ENCODE measurements around the gene SLC52A3. TPM values are rescaled to one million over a fixed set of nuclear protein-coding genes. Genes with fewer than 3 reads are reported as not detected.

Gene SLC52A3
- polyA plus RNA-seq, 1 donor from 2014 or later, result not detected

GRCh38 chr20:717832-718231 lies 50.5 kb downstream of the SLC52A3 start:
- Histone ChIP-seq H3K36me3 (ENCODE audit: insufficient read depth, low read length) (no peaks in the 10 kb centered on the region), H3K27me3 (ENCODE audit: insufficient read depth, low read depth, low read length) (no peaks in the 10 kb centered on the region), H2AFZ (ENCODE audit: low read depth, low read length) (no peak overlapping the region), H3K9ac (ENCODE audit: low read length) (no peak overlapping the region), H3K9me3 (ENCODE audit: low read length) (no peaks in the 10 kb centered on the region), H3K27ac (ENCODE audit: low read length) (no peak overlapping the region), H3F3A (ENCODE audit: insufficient read depth, low read length, poor library complexity, severe bottlenecking) (no peaks in the 10 kb centered on the region), H3K4me3 (ENCODE audit: low read length) (no peak overlapping the region), H3K9me2 (ENCODE audit: insufficient read depth, low read length) (no peaks in the 10 kb centered on the region), H3K4me2 (ENCODE audit: low read length) (no peak overlapping the region), H3K79me2 (replicated peaks; ENCODE audit: insufficient read depth, low read length) (no peaks in the 10 kb centered on the region), H4K20me1 (ENCODE audit: insufficient read depth) (no peaks in the 10 kb centered on the region)
- TF ChIP-seq MXI1 (conservative IDR thresholded peaks at IDR 0.05; ENCODE audit: poor library complexity, severe bottlenecking) (no peak), EZH2 (IDR thresholded peaks at IDR 0.05; ENCODE audit: borderline replicate concordance, insufficient read depth, low read length, poor library complexity, severe bottlenecking) (no peak), TAF1 (IDR thresholded peaks at IDR 0.05; ENCODE audit: low read depth) (no peak), CTCF (IDR thresholded peaks at IDR 0.05; ENCODE audit: poor library complexity, severe bottlenecking) (no peak), RAD21 (conservative IDR thresholded peaks at IDR 0.05) (no peak)

GRCh38 chr20:717271-717670 lies 51.0 kb downstream of the SLC52A3 start:
- Histone ChIP-seq H3K79me2 (replicated peaks; ENCODE audit: insufficient read depth, low read length) (no peaks in the 10 kb centered on the region), H3F3A (ENCODE audit: insufficient read depth, low read length, poor library complexity, severe bottlenecking) (no peaks in the 10 kb centered on the region), H3K36me3 (ENCODE audit: insufficient read depth, low read length) (no peaks in the 10 kb centered on the region), H3K27ac (ENCODE audit: low read length) (no peak overlapping the region), H3K27me3 (ENCODE audit: insufficient read depth, low read depth, low read length) (no peaks in the 10 kb centered on the region), H3K9me2 (ENCODE audit: insufficient read depth, low read length) (no peaks in the 10 kb centered on the region), H2AFZ (ENCODE audit: low read depth, low read length) (no peak overlapping the region), H3K4me3 (ENCODE audit: low read length) (no peak overlapping the region), H3K4me2 (ENCODE audit: low read length) (no peak overlapping the region), H3K9me3 (ENCODE audit: low read length) (no peaks in the 10 kb centered on the region), H3K9ac (ENCODE audit: low read length) (no peak overlapping the region), H4K20me1 (ENCODE audit: insufficient read depth) (no peaks in the 10 kb centered on the region)
- no peak for TF ChIP-seq MXI1 (conservative IDR thresholded peaks at IDR 0.05; ENCODE audit: poor library complexity, severe bottlenecking)

- no peaks in the 10 kb centered on the region for H3K27me3 ChIP-seq (ENCODE audit: insufficient read depth, low read depth, low read length)
- H3K9ac ChIP-seq (ENCODE audit: low read length), result no peak overlapping the region
- H3K36me3 ChIP-seq (ENCODE audit: insufficient read depth, low read length), result no peaks in the 10 kb centered on the region
- H3K9me2 ChIP-seq (ENCODE audit: insufficient read depth, low read length), result no peaks in the 10 kb centered on the region
- no peak overlapping the region for H3K4me3 ChIP-seq (ENCODE audit: low read length)
- H3K27ac ChIP-seq (ENCODE audit: low read length), result no peak overlapping the region
- H4K20me1 ChIP-seq (ENCODE audit: insufficient read depth), result no peaks in the 10 kb centered on the region
- no peaks in the 10 kb centered on the region for H3K9me3 ChIP-seq (ENCODE audit: low read length)
- no peak overlapping the region for H3K4me2 ChIP-seq (ENCODE audit: low read length)
- H2AFZ ChIP-seq (ENCODE audit: low read depth, low read length), result no peak overlapping the region
- TF ChIP-seq EP300 (conservative IDR thresholded peaks at IDR 0.05; ENCODE audit: poor library complexity, severe bottlenecking) (no peak), TAF1 (IDR thresholded peaks at IDR 0.05; ENCODE audit: low read depth) (no peak), RAD21 (conservative IDR thresholded peaks at IDR 0.05) (no peak), MXI1 (conservative IDR thresholded peaks at IDR 0.05; ENCODE audit: poor library complexity, severe bottlenecking) (no peak), EZH2 (IDR thresholded peaks at IDR 0.05; ENCODE audit: borderline replicate concordance, insufficient read depth, low read length, poor library complexity, severe bottlenecking) (no peak), POLR2AphosphoS5 (IDR thresholded peaks at IDR 0.05) (no peak), CTCF (IDR thresholded peaks at IDR 0.05; ENCODE audit: poor library complexity, severe bottlenecking) (no peak), SMC3 (conservative IDR thresholded peaks at IDR 0.05; ENCODE audit: poor library complexity) (no peak), REST (IDR thresholded peaks at IDR 0.05; ENCODE audit: borderline replicate concordance) (no peak)
- H3K79me2 ChIP-seq (replicated peaks; ENCODE audit: insufficient read depth, low read length), result no peaks in the 10 kb centered on the region
- no peaks in the 10 kb centered on the region for H3F3A ChIP-seq (ENCODE audit: insufficient read depth, low read length, poor library complexity, severe bottlenecking)
These were observed 53.8 kb downstream of the SLC52A3 start for GRCh38 chr20:714453-714852.
